Measurements from ENCODE around the gene SPART.
"Not testable (repeated sequence)": the region's sequence is repeated elsewhere in the genome, so short reads cannot be mapped to it uniquely, and the experiment has no call there.

The SPART gene

GRCh38 chr13:36310417-36311108, 35.6 kb downstream of the SPART start:
- DNase-seq: no peak

DNA sequence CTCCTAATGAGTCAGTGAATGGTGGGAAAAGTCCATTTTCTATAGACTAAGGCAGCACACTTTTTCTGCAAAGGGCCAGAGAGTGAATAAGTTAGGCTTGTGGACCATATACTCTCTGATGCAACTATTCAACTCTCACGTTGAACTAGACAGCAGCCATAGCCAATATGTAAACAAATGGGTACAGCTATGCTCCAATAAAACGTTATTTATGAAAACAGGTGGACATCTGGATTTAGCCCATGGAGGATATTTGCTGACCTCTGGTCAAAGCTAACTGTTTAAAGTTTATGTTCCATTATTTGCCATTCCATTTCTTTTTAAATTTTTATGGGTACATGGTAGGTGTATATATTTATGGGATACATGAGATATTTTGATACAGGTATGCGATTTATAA, 43.9 kb downstream of the SPART start:
- no peak for DNase-seq

DNA sequence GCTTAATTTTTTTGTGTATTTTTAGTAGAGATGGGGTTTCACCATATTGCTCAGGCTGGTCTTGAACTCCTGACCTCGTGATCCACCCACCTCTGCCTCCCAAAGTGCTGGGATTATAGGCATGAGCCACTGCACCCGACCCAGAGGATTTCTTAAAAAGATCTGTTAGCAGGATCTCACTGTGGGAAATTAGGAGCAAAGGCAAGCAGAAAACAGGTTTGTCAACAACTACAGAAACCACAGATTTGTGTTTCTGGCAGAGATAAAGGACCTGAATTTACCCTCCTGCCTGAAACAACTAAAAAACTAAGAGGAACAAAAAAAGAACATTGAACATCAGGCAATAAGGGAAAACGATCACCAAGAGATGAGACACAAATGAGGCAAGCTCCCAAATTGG, 46.7 kb downstream of the SPART start:
- not testable (repeated sequence) for DNase-seq

DNA sequence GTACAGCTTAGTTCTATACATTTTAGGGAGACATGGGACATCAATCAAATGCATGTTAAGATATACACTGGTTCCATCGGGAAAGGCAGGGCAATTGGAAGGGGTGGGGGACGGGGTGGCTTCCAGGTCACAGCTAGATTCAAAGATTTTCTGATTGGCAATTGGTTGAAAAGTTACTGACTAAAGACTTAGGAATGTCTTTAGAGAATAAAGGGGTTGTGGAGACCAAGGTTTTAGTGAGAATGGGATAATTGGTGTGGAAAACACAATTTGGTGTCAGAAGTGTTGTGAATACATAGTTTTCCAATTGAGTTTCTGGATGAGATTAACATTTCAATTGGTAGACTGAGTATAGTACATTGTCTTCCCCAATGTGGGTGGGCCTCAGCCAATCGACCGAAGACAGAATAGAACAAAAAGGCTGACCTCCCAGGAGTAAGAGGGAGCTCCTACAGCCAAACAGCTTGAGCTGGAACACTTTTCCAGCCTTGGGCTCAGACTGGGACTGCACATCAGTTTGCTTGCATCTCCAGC, 47.6 kb downstream of the SPART start:
- no peak for DNase-seq

DNA sequence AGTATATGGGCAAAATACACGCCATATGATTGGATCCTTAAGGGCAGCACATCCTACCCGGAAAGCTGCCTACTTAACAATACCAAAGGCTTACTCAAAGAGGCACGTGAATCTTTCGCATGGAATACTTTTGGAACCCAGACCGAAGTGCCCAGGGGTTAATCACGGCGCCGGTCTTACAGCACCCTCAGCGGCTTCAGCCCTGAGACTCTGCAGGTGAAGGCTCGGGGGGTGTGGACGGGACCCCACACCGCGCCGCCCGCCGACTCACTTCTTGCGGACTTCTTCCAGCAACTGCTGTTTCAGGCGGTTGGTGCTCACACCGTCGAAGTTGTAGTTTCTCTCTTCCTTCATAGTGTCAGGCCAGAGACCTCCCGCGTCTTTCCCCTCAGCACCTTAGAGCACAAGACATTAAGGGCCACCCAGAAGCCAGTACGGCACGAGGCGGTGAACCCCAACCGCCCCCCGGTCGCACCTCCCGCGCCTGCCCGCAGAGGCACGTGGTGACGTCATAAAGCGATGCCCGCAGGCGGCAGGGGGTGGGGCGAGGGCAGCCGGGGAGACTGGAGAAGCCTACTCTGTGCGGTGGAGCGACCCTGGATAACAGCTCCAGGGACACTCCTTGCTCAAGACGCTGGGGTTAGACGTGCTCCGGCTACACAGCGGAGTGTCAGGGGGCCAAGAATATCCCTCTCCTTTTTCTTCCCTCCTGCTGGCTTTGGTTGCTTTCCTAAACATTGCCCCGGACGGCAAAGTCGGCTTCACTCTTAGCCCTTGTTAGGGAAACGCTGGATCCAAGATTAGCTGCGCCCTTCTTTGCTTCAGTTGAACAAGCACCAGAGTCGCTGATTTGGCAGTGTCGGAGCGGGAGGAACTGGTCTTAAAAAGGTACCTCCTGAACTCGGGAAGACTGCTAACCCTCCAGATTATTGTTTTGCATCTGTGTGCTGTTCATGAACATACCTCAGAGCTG, 48.5 kb downstream of the SPART start, which contains the start of gene CCDC169:
Gene CCDC169 (minus strand): TSS at position 449 of the 973 bp plus-strand sequence. CDS start 95 bp downstream, at position 354.
- peak; percentile 81 for DNase-seq

- DNase-seq: no peak
These were observed 52.1 kb downstream of the SPART start for GRCh38 chr13:36294096-36294495.

GRCh38 chr13:36293497-36293896, 52.7 kb downstream of the SPART start:
- DNase-seq: no peak

- no peak for DNase-seq
These were observed 57.3 kb downstream of the SPART start for GRCh38 chr13:36288794-36289391.

GRCh38 chr13:36286006-36286405, 60.2 kb downstream of the SPART start:
- no peak for DNase-seq

DNA sequence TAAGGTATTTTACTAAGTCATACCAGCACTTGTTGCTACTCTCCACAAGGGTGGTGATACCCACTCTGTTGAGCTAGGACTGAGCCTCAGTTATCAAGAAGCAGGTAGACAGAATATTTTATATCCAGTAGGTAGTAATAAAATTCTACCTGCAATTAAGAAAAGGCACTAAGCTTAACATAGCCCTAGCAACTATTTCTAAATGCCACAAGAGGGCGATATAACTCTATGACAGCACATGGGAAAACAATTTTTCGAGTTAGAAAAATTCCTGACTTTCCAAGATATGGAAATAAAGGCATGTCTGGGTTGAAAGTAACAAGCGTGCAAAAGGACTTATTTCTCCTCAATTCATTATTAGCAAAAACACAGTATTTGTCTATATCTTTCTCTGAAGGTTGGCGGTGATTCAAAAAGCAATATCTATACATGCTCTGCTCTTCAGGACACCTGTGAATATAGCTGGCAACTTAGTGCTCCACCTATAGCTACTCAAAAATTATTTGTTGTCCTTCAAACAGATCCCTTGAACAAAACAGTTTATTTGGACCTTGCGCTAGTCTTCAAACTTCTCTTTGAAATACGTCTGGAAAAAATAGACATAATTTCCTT, 63.3 kb downstream of the SPART start:
- DNase-seq: no peak

- DNase-seq: peak; percentile 36
These were observed 70.8 kb downstream of the SPART start for GRCh38 chr13:36275190-36276002.

DNA sequence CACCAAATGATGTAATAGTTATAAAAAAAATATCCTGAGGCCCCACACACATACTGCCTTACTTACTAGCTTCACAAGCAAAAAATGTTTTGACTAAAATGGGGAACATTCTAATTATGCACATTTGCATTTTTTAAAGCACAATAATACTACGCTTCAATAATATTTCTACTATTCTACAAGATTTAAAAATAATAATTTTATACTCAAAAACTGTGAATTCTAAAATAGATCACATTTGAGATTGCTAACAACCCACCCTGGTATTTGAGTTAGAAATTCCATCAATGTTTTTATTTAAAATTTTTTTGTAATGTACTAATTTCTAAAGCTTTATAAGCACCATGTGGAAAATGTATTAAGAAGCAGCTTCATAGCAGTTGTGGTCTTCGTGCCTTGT, 72.8 kb downstream of the SPART start:
- DNase-seq: no peak

DNA sequence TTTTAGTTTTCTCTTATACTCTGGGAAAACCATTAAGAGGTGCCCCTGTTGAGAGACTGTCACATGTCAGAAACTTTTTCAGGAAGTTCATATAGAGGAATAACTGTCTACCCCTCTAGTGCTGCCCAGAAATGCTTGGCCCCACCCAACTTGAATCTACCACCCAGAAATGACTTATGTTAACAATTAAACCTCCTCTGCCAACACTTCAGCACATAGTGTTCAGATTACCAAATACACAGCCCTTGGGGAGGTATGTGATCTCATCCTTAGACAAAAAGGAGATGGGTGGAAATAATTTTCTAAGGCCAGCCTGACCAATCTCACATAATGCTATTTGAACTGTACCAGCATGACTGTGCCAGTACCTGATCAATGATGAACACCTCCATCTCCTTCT, 84.2 kb downstream of the SPART start:
- no peak for DNase-seq

DNA sequence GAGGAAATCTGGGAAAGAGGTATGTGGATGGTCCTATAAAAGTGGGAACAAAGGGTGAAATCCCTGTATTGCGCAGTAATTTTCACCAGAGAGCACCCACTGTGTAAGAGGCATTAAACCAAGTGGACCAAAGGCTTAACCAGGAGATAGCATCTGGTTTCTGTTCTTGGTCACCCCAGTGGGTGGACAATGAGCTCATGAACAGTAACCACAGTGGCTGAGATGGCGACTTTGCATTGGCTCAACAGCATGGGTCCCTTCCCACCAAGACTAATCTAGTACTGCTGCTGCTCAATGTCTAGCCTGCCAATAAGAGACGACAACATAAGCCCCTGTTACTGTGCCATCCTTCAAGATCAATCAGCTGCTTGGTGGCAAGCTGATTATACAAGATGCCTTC, 85.2 kb downstream of the SPART start:
- DNase-seq: no peak

GRCh38 chr13:36259361-36260137, 86.6 kb downstream of the SPART start:
- no peak for DNase-seq

DNA sequence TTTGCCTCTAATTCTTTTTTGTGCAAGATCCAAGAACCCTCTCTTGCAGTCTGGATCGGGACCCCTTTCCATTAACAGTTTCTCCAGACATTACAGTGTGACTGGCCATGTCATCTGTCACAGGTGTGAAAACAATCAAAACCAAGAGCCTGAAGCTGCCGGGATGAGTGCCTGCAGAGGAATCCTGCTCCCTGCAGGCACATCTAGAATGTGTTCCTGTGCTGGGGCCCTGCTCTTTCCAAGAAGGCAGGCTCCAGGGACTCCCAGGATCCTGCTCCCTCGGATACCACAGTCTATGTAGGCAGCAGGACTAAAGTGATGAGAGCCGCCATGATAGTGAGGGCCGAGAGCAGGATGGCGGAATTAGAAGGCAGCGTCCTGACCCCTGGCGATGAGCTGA, 87.4 kb downstream of the SPART start:
- DNase-seq: no peak
